ENCODE results near the gene CETN3.

Gene CETN3

DNA sequence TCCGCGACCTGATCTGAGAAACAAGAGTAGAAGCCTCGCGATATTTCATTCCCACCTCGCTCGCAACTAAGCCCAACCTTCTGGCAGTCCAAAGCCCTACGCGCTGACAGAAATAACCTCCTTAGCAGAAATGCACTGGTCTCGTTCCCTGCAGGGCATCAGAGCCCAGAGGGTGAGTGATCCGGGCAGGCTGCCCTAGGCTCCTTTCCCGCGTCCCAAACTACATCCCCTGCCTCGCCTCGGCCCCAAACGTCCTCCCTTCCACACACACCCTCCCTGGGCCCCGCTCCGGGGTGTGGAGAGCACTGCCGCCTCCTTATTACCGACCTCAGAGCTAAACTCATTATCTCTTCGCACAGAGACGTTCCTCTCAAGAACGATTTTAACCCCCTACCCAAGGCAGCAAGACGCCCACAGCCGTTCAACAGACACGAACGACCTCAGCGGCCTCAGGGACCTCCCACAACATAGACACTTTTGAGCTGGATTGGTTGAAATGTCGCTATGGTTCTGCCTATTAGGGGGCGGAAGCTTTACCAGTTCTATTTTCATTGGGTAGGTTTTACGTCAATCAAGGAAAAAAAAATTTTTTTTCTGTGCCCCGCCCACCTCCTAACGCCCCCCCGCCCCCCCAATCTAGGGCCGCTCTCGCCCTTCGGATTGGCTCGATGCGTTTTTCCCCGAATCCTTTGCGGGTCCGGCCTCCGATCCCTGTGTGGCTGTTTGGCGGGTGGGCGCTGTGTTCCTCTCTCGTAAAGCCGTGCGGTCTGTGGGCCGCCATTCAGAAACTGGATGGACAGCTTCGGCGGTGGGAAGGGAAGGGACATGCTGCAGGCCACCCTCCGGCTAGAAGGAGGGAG, at the start of gene CETN3:
TSS of gene CETN3 (minus strand) at position 439 of the 860 bp plus-strand sequence. CDS start at position 344, 95 bp downstream.
- peak; percentile 94 to 97 for DNase-seq
- H3K27me3 ChIP-seq, result no peaks in the 10 kb centered on the region
- intact Hi-C loops (cut with DNase I; ENCODE audit: low total_unique reads), result no loop called here
- H3K27ac ChIP-seq, result peak within 1 kb of the TSS; percentile 94 to 96
- H3K36me3 ChIP-seq, result no peaks in the 10 kb centered on the region
- peaks cover 0 to 11% (median 5%) of the 10 kb centered on the region in 4 donors for H3K4me1 ChIP-seq
- H3K9me3 ChIP-seq, result no peaks in the 10 kb centered on the region
- peak within 1 kb of the TSS; percentile 85 for H3K4me3 ChIP-seq
- TF ChIP-seq, protein P1, sequence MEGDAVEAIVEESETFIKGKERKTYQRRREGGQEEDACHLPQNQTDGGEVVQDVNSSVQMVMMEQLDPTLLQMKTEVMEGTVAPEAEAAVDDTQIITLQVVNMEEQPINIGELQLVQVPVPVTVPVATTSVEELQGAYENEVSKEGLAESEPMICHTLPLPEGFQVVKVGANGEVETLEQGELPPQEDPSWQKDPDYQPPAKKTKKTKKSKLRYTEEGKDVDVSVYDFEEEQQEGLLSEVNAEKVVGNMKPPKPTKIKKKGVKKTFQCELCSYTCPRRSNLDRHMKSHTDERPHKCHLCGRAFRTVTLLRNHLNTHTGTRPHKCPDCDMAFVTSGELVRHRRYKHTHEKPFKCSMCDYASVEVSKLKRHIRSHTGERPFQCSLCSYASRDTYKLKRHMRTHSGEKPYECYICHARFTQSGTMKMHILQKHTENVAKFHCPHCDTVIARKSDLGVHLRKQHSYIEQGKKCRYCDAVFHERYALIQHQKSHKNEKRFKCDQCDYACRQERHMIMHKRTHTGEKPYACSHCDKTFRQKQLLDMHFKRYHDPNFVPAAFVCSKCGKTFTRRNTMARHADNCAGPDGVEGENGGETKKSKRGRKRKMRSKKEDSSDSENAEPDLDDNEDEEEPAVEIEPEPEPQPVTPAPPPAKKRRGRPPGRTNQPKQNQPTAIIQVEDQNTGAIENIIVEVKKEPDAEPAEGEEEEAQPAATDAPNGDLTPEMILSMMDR (IDR thresholded peaks at IDR 0.05), result no peak

DNA sequence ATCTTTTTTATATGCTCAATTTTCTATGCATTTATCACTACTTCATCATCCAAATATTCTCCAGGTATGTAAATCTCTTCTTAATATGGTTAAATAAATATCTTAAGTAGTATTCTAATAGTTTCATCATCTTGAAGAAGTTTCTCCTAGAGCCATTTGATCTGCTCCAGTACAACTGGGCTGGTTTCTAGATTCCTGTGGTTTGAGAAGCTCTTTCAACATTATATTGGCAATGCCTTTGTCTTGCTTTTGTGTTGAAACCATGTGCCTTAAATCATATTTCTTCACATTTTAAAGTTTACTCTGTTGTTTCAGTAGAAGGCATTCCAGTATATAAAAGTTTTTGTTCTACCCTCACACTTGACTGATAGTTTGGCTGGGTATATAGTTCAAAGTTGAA, 37.4 kb upstream of the CETN3 start:
- H3K27me3 ChIP-seq, result no peaks in the 10 kb centered on the region
- TF ChIP-seq, protein P1 (IDR thresholded peaks at IDR 0.05), result no peak
- no peaks in the 10 kb centered on the region for H3K4me1 ChIP-seq
- intact Hi-C loops (cut with DNase I; ENCODE audit: low total_unique reads), result no loop called here
- H3K36me3 ChIP-seq, result no peaks in the 10 kb centered on the region
- no peaks in the 10 kb centered on the region for H3K9me3 ChIP-seq
- no peak overlapping the region for H3K27ac ChIP-seq
- no peak overlapping the region for H3K4me3 ChIP-seq
- no peak for DNase-seq

DNA sequence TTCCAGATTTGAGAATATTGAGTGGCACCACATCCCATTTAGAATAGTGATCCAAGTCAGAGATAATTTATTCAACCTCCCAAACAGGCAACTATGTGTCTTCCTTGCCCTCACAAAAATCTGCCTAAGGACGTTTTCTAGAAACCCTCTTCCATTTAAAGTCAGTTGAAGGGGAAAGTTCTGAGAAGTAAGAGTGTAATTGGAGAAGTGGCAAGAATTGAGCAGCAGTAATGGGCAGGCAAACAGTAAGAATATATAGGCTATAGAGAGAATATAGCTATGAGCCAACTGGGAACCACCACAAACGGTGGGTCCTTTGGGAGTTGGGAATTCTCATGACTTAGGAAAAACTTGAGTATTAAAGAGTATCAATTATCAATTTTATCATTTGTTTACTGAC, 31.1 kb upstream of the CETN3 start:
- intact Hi-C loops (cut with DNase I; ENCODE audit: low total_unique reads), result no loop called here
- H3K27me3 ChIP-seq, result no peaks in the 10 kb centered on the region

DNA sequence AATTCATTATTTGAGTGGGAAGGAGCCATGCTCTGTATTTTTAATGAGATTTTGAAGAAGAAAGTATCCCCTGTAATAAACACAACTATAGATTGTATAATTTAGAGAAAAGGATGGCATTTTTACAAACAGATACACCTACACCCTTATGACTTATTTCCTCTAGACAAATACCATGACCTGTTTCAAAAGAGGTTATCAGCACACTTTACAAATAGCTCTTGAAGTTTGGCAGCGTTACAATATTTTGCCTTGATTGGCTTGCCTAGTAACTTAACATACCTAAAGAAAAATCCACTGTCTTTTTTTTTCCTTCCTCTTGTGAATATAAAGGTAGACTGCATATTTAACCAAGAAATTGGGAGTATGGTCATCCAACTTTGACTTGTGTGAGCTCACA, 28.5 kb upstream of the CETN3 start:
- Histone ChIP-seq H3K27me3 (no peaks in the 10 kb centered on the region), H3K9me3 (no peaks in the 10 kb centered on the region), H3K4me1 (no peaks in the 10 kb centered on the region), H3K27ac (no peak overlapping the region), H3K36me3 (no peaks in the 10 kb centered on the region), H3K4me3 (no peak overlapping the region)
- intact Hi-C loops (cut with DNase I; ENCODE audit: low total_unique reads), result loop anchor here (5.0 to 10.0 kb wide), 2 partner anchors 94 to 347 kb away; no protein-coding TSS in a partner anchor
- TF ChIP-seq, protein P1 (IDR thresholded peaks at IDR 0.05), result no peak
- no peak for DNase-seq

More for the DNA sequence above, 31.1 kb upstream of the CETN3 start:
- TF ChIP-seq, protein P1 (IDR thresholded peaks at IDR 0.05), result no peak
- no peaks in the 10 kb centered on the region for H3K36me3 ChIP-seq
- no peak overlapping the region for H3K27ac ChIP-seq
- DNase-seq, result no peak
- no peaks in the 10 kb centered on the region for H3K9me3 ChIP-seq
- H3K4me3 ChIP-seq, result no peak overlapping the region
- no peaks in the 10 kb centered on the region for H3K4me1 ChIP-seq

DNA sequence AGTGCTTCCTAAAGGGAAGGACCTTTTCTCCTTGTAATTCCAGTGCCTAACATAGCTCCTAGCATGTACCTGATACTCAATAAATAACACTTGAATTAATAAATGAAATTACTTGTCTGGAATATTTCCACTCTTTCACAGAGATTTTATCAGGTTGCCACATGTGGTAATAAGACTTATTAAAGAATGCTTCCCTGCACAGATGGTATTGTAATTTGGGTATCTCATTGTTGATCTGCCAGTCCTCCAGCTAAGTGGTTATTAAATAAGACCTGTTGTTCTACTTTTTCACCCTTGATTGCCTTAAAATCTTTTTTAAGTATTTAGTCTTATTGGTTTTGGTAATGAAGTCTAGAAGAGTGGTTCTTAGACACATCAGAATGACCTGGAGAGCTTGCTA, 28.1 kb upstream of the CETN3 start:
- H3K4me1 ChIP-seq, result no peaks in the 10 kb centered on the region
- no peak overlapping the region for H3K4me3 ChIP-seq
- intact Hi-C loops (cut with DNase I; ENCODE audit: low total_unique reads), result loop anchor here (5.0 to 10.0 kb wide), 2 partner anchors 95 to 347 kb away; no protein-coding TSS in a partner anchor
- no peaks in the 10 kb centered on the region for H3K36me3 ChIP-seq
- H3K27me3 ChIP-seq, result no peaks in the 10 kb centered on the region
- H3K27ac ChIP-seq, result no peak overlapping the region
- H3K9me3 ChIP-seq, result no peaks in the 10 kb centered on the region
- DNase-seq, result no peak
- TF ChIP-seq, protein P1 (IDR thresholded peaks at IDR 0.05), result no peak
